Measurements from ENCODE around the gene BICC1.

Gene BICC1

DNA sequence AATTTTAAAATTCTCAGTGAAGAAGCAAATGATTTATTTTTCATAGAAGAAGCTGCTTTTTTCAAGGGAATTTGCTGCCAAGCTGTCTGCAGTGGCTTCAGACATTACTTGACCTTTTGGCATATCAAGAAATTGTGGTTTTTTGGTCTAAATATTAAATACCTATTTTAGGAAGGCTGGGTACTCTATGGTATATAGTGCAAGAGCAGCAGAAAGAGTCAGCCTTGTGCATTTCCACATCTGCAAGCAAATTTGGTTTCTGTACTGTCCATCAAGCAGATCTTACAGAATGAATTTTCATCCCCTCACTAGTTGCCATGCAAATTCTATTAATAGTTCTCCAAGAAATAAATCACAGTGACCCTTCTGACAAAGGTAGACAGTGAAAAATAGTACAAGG is 222.0 kb downstream of the BICC1 start:
- Histone ChIP-seq H4K91ac (ENCODE audit: low read depth, low read length, poor library complexity) (no peak overlapping the region), H3K4me1 (ENCODE audit: control insufficient read depth in 2 of 2, insufficient read depth in 1 of 2, low read depth in 1 of 2, low read length in 2 of 2) (no peaks in the 10 kb centered on the region), H3K79me1 (ENCODE audit: low read depth, low read length) (no peaks in the 10 kb centered on the region), H3K18ac (ENCODE audit: low read length) (no peak overlapping the region), H4K8ac (ENCODE audit: low read depth, low read length) (no peak overlapping the region), H2AK5ac (ENCODE audit: low read depth, low read length) (no peak overlapping the region), H3K4me2 (ENCODE audit: insufficient read depth, low read length, poor library complexity, severe bottlenecking) (no peak overlapping the region), H3K4me3 (ENCODE audit: low read length in 2 of 2) (no peak overlapping the region), H3K14ac (ENCODE audit: low read length) (no peak overlapping the region), H3K9ac (ENCODE audit: low read depth, low read length, poor library complexity) (no peak overlapping the region), H3K23ac (ENCODE audit: low read depth, low read length, poor library complexity) (no peak overlapping the region), H2BK12ac (ENCODE audit: low read length) (no peak overlapping the region), H3K27me3 (ENCODE audit: control insufficient read depth in 3 of 3, insufficient read depth in 3 of 3, low read depth in 1 of 3, low read length in 3 of 3) (no peaks in the 10 kb centered on the region), H3K27ac (replicated peaks; ENCODE audit: low read length) (no peak overlapping the region), H2AFZ (ENCODE audit: low read length) (no peak overlapping the region), H2BK5ac (ENCODE audit: low read length) (no peak overlapping the region), H3K36me3 (replicated peaks in 1 of 2; ENCODE audit: control insufficient read depth in 2 of 2, insufficient read depth in 2 of 2, low read length in 2 of 2) (no peaks in the 10 kb centered on the region), H3K9me3 (replicated peaks in 1 of 2; ENCODE audit: control insufficient read depth in 2 of 2, insufficient read depth in 1 of 2, low read depth in 1 of 2, low read length in 2 of 2) (peaks cover 2 to 16% of the 10 kb centered on the region in 2 donors), H2BK120ac (ENCODE audit: low read depth, low read length) (no peak overlapping the region), H3K4ac (ENCODE audit: low read length) (no peak overlapping the region), H2BK15ac (ENCODE audit: low read length) (no peak overlapping the region)
- DNase-seq (ENCODE audit: low spot score), result no peak

DNA sequence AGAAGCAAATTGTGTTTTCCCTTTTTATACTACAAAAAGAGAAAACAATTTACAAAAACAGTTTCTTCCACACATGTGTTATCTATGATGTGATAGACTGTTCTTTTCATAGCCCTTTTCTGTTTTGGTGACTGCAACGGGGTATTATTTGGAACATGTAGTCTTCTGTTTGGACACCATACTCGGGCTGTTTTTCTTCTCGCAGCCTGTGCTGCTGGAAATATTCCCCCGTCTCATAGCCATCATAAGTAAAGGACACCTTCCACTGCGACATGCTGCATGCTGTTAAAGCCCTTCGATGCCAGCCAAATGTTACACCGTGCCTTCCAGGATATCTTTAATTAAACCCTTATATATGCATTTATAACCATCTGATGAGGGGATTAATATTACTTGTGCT is 222.4 kb downstream of the BICC1 start:
- H2AFZ ChIP-seq (ENCODE audit: low read length), result no peak overlapping the region
- H3K27ac ChIP-seq (replicated peaks; ENCODE audit: low read length), result no peak overlapping the region
- H3K9me3 ChIP-seq (replicated peaks in 1 of 2; ENCODE audit: control insufficient read depth in 2 of 2, insufficient read depth in 1 of 2, low read depth in 1 of 2, low read length in 2 of 2), result peaks cover 2 to 13% of the 10 kb centered on the region in 2 donors
- H3K4me3 ChIP-seq (ENCODE audit: low read length in 2 of 2), result no peak overlapping the region
- no peaks in the 10 kb centered on the region for H3K79me1 ChIP-seq (ENCODE audit: low read depth, low read length)
- no peaks in the 10 kb centered on the region for H3K36me3 ChIP-seq (replicated peaks in 1 of 2; ENCODE audit: control insufficient read depth in 2 of 2, insufficient read depth in 2 of 2, low read length in 2 of 2)
- DNase-seq (ENCODE audit: low spot score), result no peak
- no peak overlapping the region for H4K8ac ChIP-seq (ENCODE audit: low read depth, low read length)
- WGBS, 2 donors (ENCODE audit: extremely low coverage in 2 of 2, insufficient read length in 2 of 2, insufficient replicate concordance in 1 of 2), result no CpG with 5 or more reads among the region's 7 CpGs
- H3K9ac ChIP-seq (ENCODE audit: low read depth, low read length, poor library complexity), result no peak overlapping the region
- H3K4me1 ChIP-seq (ENCODE audit: control insufficient read depth in 2 of 2, insufficient read depth in 1 of 2, low read depth in 1 of 2, low read length in 2 of 2), result no peaks in the 10 kb centered on the region
- H2BK5ac ChIP-seq (ENCODE audit: low read length), result no peak overlapping the region
- no peak overlapping the region for H2BK15ac ChIP-seq (ENCODE audit: low read length)
- no peaks in the 10 kb centered on the region for H3K27me3 ChIP-seq (ENCODE audit: control insufficient read depth in 3 of 3, insufficient read depth in 3 of 3, low read depth in 1 of 3, low read length in 3 of 3)
- no peak overlapping the region for H3K4ac ChIP-seq (ENCODE audit: low read length)
- H3K14ac ChIP-seq (ENCODE audit: low read length), result no peak overlapping the region
- H3K23ac ChIP-seq (ENCODE audit: low read depth, low read length, poor library complexity), result no peak overlapping the region
- H3K18ac ChIP-seq (ENCODE audit: low read length), result no peak overlapping the region
- H2AK5ac ChIP-seq (ENCODE audit: low read depth, low read length), result no peak overlapping the region
- H2BK120ac ChIP-seq (ENCODE audit: low read depth, low read length), result no peak overlapping the region
- H3K4me2 ChIP-seq (ENCODE audit: insufficient read depth, low read length, poor library complexity, severe bottlenecking), result no peak overlapping the region
- H4K91ac ChIP-seq (ENCODE audit: low read depth, low read length, poor library complexity), result no peak overlapping the region
- H2BK12ac ChIP-seq (ENCODE audit: low read length), result no peak overlapping the region

DNA sequence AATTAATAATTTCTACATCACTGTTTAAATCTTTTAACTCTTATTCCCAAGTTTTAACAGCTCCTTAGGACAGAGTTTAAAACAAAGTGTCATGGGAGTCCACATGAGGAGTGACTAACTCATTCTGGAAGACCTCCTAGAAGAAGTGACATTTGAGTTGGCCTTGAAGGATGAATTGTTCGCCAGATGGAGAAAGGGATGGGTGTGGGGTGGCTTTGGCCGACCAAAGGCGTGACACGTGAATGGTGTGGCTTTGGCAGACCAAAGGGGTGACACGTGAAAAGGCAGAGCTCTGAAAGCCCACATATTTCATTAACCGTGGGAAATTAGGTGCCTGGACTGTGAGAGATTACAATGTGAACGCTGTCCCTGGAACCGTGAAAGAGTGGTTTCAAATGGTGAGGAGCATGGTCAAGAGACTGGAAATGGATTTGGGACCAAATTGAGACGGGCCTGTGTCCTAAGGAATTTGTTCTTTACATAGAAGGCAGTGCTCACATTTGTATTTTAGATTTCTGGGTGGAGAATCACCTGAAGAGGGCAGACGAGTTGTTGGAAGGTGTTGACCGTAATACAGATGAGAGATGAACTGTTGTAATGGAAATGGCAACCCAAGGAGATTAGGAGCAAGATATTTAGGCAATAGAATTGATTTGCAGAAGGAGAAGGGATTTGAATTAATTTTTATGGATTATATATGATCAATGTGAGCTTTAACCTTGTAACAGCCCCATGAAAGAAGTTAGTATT is 228.1 kb downstream of the BICC1 start:
- Histone ChIP-seq H3K4me1 (ENCODE audit: control insufficient read depth in 2 of 2, insufficient read depth in 1 of 2, low read depth in 1 of 2, low read length in 2 of 2) (peaks cover 0 to 13% of the 10 kb centered on the region in 2 donors), H2BK15ac (ENCODE audit: low read length) (no peak overlapping the region), H3K9me3 (replicated peaks in 1 of 2; ENCODE audit: control insufficient read depth in 2 of 2, insufficient read depth in 1 of 2, low read depth in 1 of 2, low read length in 2 of 2) (peaks cover 0 to 4% of the 10 kb centered on the region in 2 donors), H2BK12ac (ENCODE audit: low read length) (no peak overlapping the region), H4K91ac (ENCODE audit: low read depth, low read length, poor library complexity) (peak overlapping the region; percentile 9), H3K23ac (ENCODE audit: low read depth, low read length, poor library complexity) (no peak overlapping the region), H2BK120ac (ENCODE audit: low read depth, low read length) (no peak overlapping the region), H3K18ac (ENCODE audit: low read length) (no peak overlapping the region), H3K79me1 (ENCODE audit: low read depth, low read length) (no peaks in the 10 kb centered on the region), H4K8ac (ENCODE audit: low read depth, low read length) (no peak overlapping the region), H2BK5ac (ENCODE audit: low read length) (no peak overlapping the region), H3K27me3 (ENCODE audit: control insufficient read depth in 3 of 3, insufficient read depth in 3 of 3, low read depth in 1 of 3, low read length in 3 of 3) (no peaks in the 10 kb centered on the region), H3K4ac (ENCODE audit: low read length) (no peak overlapping the region), H3K9ac (ENCODE audit: low read depth, low read length, poor library complexity) (no peak overlapping the region), H3K14ac (ENCODE audit: low read length) (no peak overlapping the region), H3K4me3 (ENCODE audit: low read length in 2 of 2) (no peak overlapping the region), H2AK5ac (ENCODE audit: low read depth, low read length) (no peak overlapping the region), H3K4me2 (ENCODE audit: insufficient read depth, low read length, poor library complexity, severe bottlenecking) (no peak overlapping the region), H3K27ac (replicated peaks; ENCODE audit: low read length) (no peak overlapping the region), H3K36me3 (replicated peaks in 1 of 2; ENCODE audit: control insufficient read depth in 2 of 2, insufficient read depth in 2 of 2, low read length in 2 of 2) (no peaks in the 10 kb centered on the region), H2AFZ (ENCODE audit: low read length) (no peak overlapping the region)
- WGBS, 2 donors (ENCODE audit: extremely low coverage in 2 of 2, insufficient read length in 2 of 2, insufficient replicate concordance in 1 of 2), result no CpG with 5 or more reads among the region's 11 CpGs
- no peak for DNase-seq (ENCODE audit: low spot score)

DNA sequence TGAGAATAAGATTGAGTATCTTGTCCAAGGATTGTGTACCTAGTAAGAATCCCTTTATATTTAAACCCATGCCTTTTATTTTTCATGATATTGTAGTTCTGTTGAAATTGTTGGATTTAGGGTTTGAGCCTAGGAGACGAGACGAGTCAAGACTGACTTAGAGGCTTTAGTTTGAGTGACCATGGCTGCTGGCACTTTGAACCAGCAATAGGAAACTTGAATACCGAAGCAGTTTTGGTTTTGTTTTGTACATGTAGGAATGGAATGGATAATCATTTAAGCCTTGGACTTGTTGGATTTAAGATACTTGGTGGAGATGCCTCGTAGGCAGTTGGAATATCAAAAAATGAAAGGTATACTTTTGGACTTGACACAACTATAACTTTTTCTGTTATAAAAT is 229.0 kb downstream of the BICC1 start:
- Histone ChIP-seq H2BK15ac (ENCODE audit: low read length) (no peak overlapping the region), H3K4me3 (ENCODE audit: low read length in 2 of 2) (no peak overlapping the region), H3K27ac (replicated peaks; ENCODE audit: low read length) (no peak overlapping the region), H3K9me3 (replicated peaks in 1 of 2; ENCODE audit: control insufficient read depth in 2 of 2, insufficient read depth in 1 of 2, low read depth in 1 of 2, low read length in 2 of 2) (peaks cover 0 to 5% of the 10 kb centered on the region in 2 donors), H3K27me3 (ENCODE audit: control insufficient read depth in 3 of 3, insufficient read depth in 3 of 3, low read depth in 1 of 3, low read length in 3 of 3) (no peaks in the 10 kb centered on the region), H4K91ac (ENCODE audit: low read depth, low read length, poor library complexity) (no peak overlapping the region), H3K9ac (ENCODE audit: low read depth, low read length, poor library complexity) (no peak overlapping the region), H3K14ac (ENCODE audit: low read length) (no peak overlapping the region), H3K4ac (ENCODE audit: low read length) (no peak overlapping the region), H3K18ac (ENCODE audit: low read length) (no peak overlapping the region), H3K4me1 (ENCODE audit: control insufficient read depth in 2 of 2, insufficient read depth in 1 of 2, low read depth in 1 of 2, low read length in 2 of 2) (peaks cover 2 to 13% of the 10 kb centered on the region in 2 donors), H2BK120ac (ENCODE audit: low read depth, low read length) (no peak overlapping the region), H3K4me2 (ENCODE audit: insufficient read depth, low read length, poor library complexity, severe bottlenecking) (no peak overlapping the region), H2BK5ac (ENCODE audit: low read length) (no peak overlapping the region), H2AK5ac (ENCODE audit: low read depth, low read length) (no peak overlapping the region), H2BK12ac (ENCODE audit: low read length) (no peak overlapping the region), H3K23ac (ENCODE audit: low read depth, low read length, poor library complexity) (no peak overlapping the region), H3K79me1 (ENCODE audit: low read depth, low read length) (no peaks in the 10 kb centered on the region), H2AFZ (ENCODE audit: low read length) (peak overlapping the region; percentile 38), H3K36me3 (replicated peaks in 1 of 2; ENCODE audit: control insufficient read depth in 2 of 2, insufficient read depth in 2 of 2, low read length in 2 of 2) (no peaks in the 10 kb centered on the region), H4K8ac (ENCODE audit: low read depth, low read length) (no peak overlapping the region)
- DNase-seq (ENCODE audit: low spot score), result no peak
- WGBS, 2 donors (ENCODE audit: extremely low coverage in 2 of 2, insufficient read length in 2 of 2, insufficient replicate concordance in 1 of 2), result no CpG with 5 or more reads among the region's 4 CpGs
